Gastrocnemius medialis (tissue), 4 donors: ENCODE data around the gene SLFN12. TPM values are rescaled to one million over a fixed set of nuclear protein-coding genes. Genes with fewer than 3 reads are reported as not detected.
"Not testable (repeated sequence)": the region's sequence is repeated elsewhere in the genome, so short reads cannot be mapped to it uniquely, and the experiment has no call there.

Experiments used
- ATAC-seq, 2 donors: fragments of 150-250 bp; one replicate each; pipeline ENCODE4 v1.9.1; 2016
- DNase-seq, 2 donors: peaks; one replicate each; pipeline ENCODE4 v3.0.0-alpha.2; 2019
- H3K27ac ChIP-seq, 4 donors: fragments of 200-600 bp; sonication (generic); 1 replicate in 1 of 4; 2 replicates in 3 of 4; pipeline ENCODE4 v1.5.1; 2016 to 2018; ENCODE audit warnings: mild to moderate bottlenecking in 2 of 4, moderate library complexity in 1 of 4
- H3K27me3 ChIP-seq, 3 donors: fragments of 200-600 bp; sonication (generic) in 2 of 3; 1 replicate in 1 of 3; 2 replicates in 2 of 3; pipeline versions ENCODE4 v1.5.1 to v1.6.0; 2016 to 2019; ENCODE audit warnings: mild to moderate bottlenecking in 1 of 3, moderate library complexity in 1 of 3
- H3K36me3 ChIP-seq, 2 donors: fragments of 200-600 bp; sonication (generic) in 1 of 2; one replicate each; pipeline ENCODE4 v1.5.1; 2017 to 2018
- H3K4me1 ChIP-seq, 2 donors: fragments of 200-600 bp; sonication (generic) in 1 of 2; one replicate each; pipeline ENCODE4 v1.5.1; 2016 to 2017; ENCODE audit warnings: mild to moderate bottlenecking in 2 of 2
- H3K4me3 ChIP-seq, 4 donors: fragments of 200-600 bp; sonication (generic) in 3 of 4; 1 replicate in 1 of 4; 2 replicates in 3 of 4; pipeline ENCODE4 v1.5.1; 2016 to 2019; ENCODE audit warnings: mild to moderate bottlenecking in 2 of 4
- H3K9me3 ChIP-seq, 3 donors: fragments of 200-600 bp; sonication (generic) in 2 of 3; 1 replicate in 1 of 3; 2 replicates in 2 of 3; pipeline ENCODE4 v1.5.1; 2016 to 2019
- CTCF ChIP-seq, 5 experiments: fragments of 450-650 bp in 3 of 5; fragments of 200-600 bp in 2 of 5; sonication (generic) in 2 of 5; IDR thresholded peaks in 4 of 5; conservative IDR thresholded peaks in 1 of 5; 1 replicate in 4 of 5; 2 replicates in 1 of 5; pipeline ENCODE4 v1.5.1; 2016 to 2019; ENCODE audit warnings: antibody characterized with exemption in 5 of 5, mild to moderate bottlenecking in 3 of 5, moderate library complexity in 3 of 5
- POLR2A ChIP-seq, 2 donors: fragments of 450-650 bp; IDR thresholded peaks; one replicate each; pipeline ENCODE4 v1.6.1; 2017; ENCODE audit warnings: antibody characterized with exemption in 2 of 2, mild to moderate bottlenecking in 2 of 2, moderate library complexity in 2 of 2
- in situ Hi-C, 4 donors: fragments of 200-750 bp; cut with MboI; loops; one replicate each; pipeline versions ENCODE4 v1.15.0 to v1.8.0; 2017; ENCODE audit warnings: low sequenced_read_pairs in 4 of 4
- intact Hi-C: fragments of 100-400 bp; cut with DNase I; formaldehyde crosslinking; loops from one replicate; pipeline ENCODE4 v1.15.1; 2023; ENCODE audit warnings: low total_unique reads
- total RNA-seq, 4 donors: library from RNA; depleted of rRNA; stranded (reverse); fragments of >200 nt; gene quantifications; one replicate each; pipeline versions ENCODE4 v1.1.0 to v1.2.3, GENCODE V29; 2016

SLFN12 gene
- total RNA-seq, 4 donors from 2014 or later, result 0.76 to 2.2 (median 1.3) TPM

GRCh38 chr17:35433075-35433894, 985 bp upstream of the SLFN12 start:
- TF ChIP-seq POLR2A (IDR thresholded peaks at IDR 0.05) (no peak), CTCF (IDR thresholded peaks at IDR 0.05 in 4 of 5, conservative IDR thresholded peaks at IDR 0.05 in 1 of 5) (no peak)
- Histone ChIP-seq H3K9me3 (no peaks in the 10 kb centered on the region), H3K27me3 (peaks cover 7 to 13% (median 13%) of the 10 kb centered on the region in 3 donors), H3K27ac (peak overlapping the region; percentile 72 to 78 (median 75)), H3K4me1 (peaks cover 0 to 8% of the 10 kb centered on the region in 2 donors), H3K36me3 (no peaks in the 10 kb centered on the region), H3K4me3 (peak overlapping the region; percentile 53 to 67 (median 58))
- peak; percentile 41 to 59 for DNase-seq
- ATAC-seq, result peak; percentile 68 to 72
- in situ Hi-C loops (loop anchor here in 1 of 4 donors (25.0 kb wide), 1 partner anchor 104 kb away; the partner anchor contains the start of gene SLFN12L), intact Hi-C loops (loop anchor here (5.0 to 10.0 kb wide), 2 partner anchors 58 to 99 kb away; partner anchors contain the start of gene SLFN11)

GRCh38 chr17:35429702-35430101, 2.6 kb downstream of the SLFN12 start:
- H3K4me3 ChIP-seq, result no peak overlapping the region
- H3K9me3 ChIP-seq, result no peaks in the 10 kb centered on the region
- ATAC-seq (no peak), DNase-seq (no peak)
- in situ Hi-C loops, result loop anchor here in 1 of 4 donors (25.0 kb wide), 1 partner anchor 108 kb away; the partner anchor contains the start of gene SLFN12L
- peaks cover 0 to 8% of the 10 kb centered on the region in 2 donors for H3K4me1 ChIP-seq
- no peaks in the 10 kb centered on the region for H3K36me3 ChIP-seq
- TF ChIP-seq POLR2A (IDR thresholded peaks at IDR 0.05) (no peak), CTCF (IDR thresholded peaks at IDR 0.05 in 4 of 5, conservative IDR thresholded peaks at IDR 0.05 in 1 of 5) (no peak)
- peaks cover 7 to 15% (median 12%) of the 10 kb centered on the region in 3 donors for H3K27me3 ChIP-seq
- H3K27ac ChIP-seq, result no peak overlapping the region
- intact Hi-C loops, result loop anchor here (5.0 to 10.0 kb wide), 2 partner anchors 55 to 103 kb away; partner anchors contain the start of gene SLFN11

GRCh38 chr17:35428229-35428628, 4.1 kb downstream of the SLFN12 start:
- TF ChIP-seq POLR2A (IDR thresholded peaks at IDR 0.05), result no peak
- no peak for TF ChIP-seq CTCF (IDR thresholded peaks at IDR 0.05 in 4 of 5, conservative IDR thresholded peaks at IDR 0.05 in 1 of 5)
- ATAC-seq (no peak), DNase-seq (no peak)
- peaks cover 0 to 3% of the 10 kb centered on the region in 2 donors for H3K4me1 ChIP-seq
- no peaks in the 10 kb centered on the region for H3K36me3 ChIP-seq
- H3K27ac ChIP-seq, result no peak overlapping the region
- no peak overlapping the region for H3K4me3 ChIP-seq
- in situ Hi-C loops, result loop anchor here in 1 of 4 donors (25.0 kb wide), 1 partner anchor 109 kb away; the partner anchor contains the start of gene SLFN12L
- H3K27me3 ChIP-seq, result peaks cover under 1 to 8% (median 5%) of the 10 kb centered on the region in 3 donors
- H3K9me3 ChIP-seq, result no peaks in the 10 kb centered on the region
- intact Hi-C loops, result no loop called here

- H3K27ac ChIP-seq, result no peak overlapping the region
- peaks cover 0 to 2% (median 0%) of the 10 kb centered on the region in 3 donors for H3K27me3 ChIP-seq
- no peak for ATAC-seq
- no peaks in the 10 kb centered on the region for H3K36me3 ChIP-seq
- DNase-seq, result no peak
- intact Hi-C loops (no loop called here), in situ Hi-C loops (no loop called here)
- H3K4me1 ChIP-seq, result no peaks in the 10 kb centered on the region
- H3K9me3 ChIP-seq, result no peaks in the 10 kb centered on the region
- no peak for TF ChIP-seq CTCF (IDR thresholded peaks at IDR 0.05 in 4 of 5, conservative IDR thresholded peaks at IDR 0.05 in 1 of 5)
- TF ChIP-seq POLR2A (IDR thresholded peaks at IDR 0.05), result no peak
- no peak overlapping the region for H3K4me3 ChIP-seq
These were observed 8.5 kb downstream of the SLFN12 start for GRCh38 chr17:35423761-35424160.

- H3K36me3 ChIP-seq, H3K27ac ChIP-seq, H3K27me3 ChIP-seq, ATAC-seq, in situ Hi-C loops, intact Hi-C loops, H3K4me3 ChIP-seq, DNase-seq, H3K9me3 ChIP-seq, H3K4me1 ChIP-seq: not testable (repeated sequence)
These were observed 11.2 kb downstream of the SLFN12 start for GRCh38 chr17:35421069-35421468.
